HL-60/S4 (cell line): ENCODE results near the gene ENTPD8.
"Not testable (repeated sequence)": the region's sequence is repeated elsewhere in the genome, so short reads cannot be mapped to it uniquely, and the experiment has no call there.

Experiments used
- in situ Hi-C: fragments of 300-500 bp; cut with MboI; formaldehyde crosslinking; loops from 2 replicates; pipeline ENCODE4 v1.14.3; 2022; ENCODE audit warnings: low sequenced_read_pairs

ENTPD8 gene

GRCh38 chr9:137459152-137459600, 18.0 kb upstream of the ENTPD8 start, which contains the start of gene NSMF:
Gene NSMF (minus strand): TSS chr9:137459334. CDS start chr9:137459102, 232 bp downstream.
- in situ Hi-C loops = no loop called here

- in situ Hi-C loops = no loop called here
Measured at GRCh38 chr9:137458194-137459151, 17.3 kb upstream of the ENTPD8 start.

- in situ Hi-C loops = no loop called here
Measured at GRCh38 chr9:137457406-137458193, 16.4 kb upstream of the ENTPD8 start.

GRCh38 chr9:137456864-137457405, 15.8 kb upstream of the ENTPD8 start:
- in situ Hi-C loops = no loop called here

GRCh38 chr9:137456061-137456863, 15.1 kb upstream of the ENTPD8 start:
- in situ Hi-C loops = no loop called here

GRCh38 chr9:137455359-137455991, 14.3 kb upstream of the ENTPD8 start:
- in situ Hi-C loops = no loop called here

GRCh38 chr9:137454597-137455358, 13.6 kb upstream of the ENTPD8 start:
- in situ Hi-C loops = no loop called here

- in situ Hi-C loops = no loop called here
Measured at GRCh38 chr9:137454145-137454596, 13.0 kb upstream of the ENTPD8 start.

- in situ Hi-C loops = no loop called here
Measured at GRCh38 chr9:137453643-137454081, 12.5 kb upstream of the ENTPD8 start.

- in situ Hi-C loops = no loop called here
Measured at GRCh38 chr9:137452761-137453642, 11.8 kb upstream of the ENTPD8 start.

GRCh38 chr9:137452006-137452760, 11.0 kb upstream of the ENTPD8 start:
- in situ Hi-C loops = no loop called here

- in situ Hi-C loops = not testable (repeated sequence)
Measured at GRCh38 chr9:137451264-137452005, 10.3 kb upstream of the ENTPD8 start.

GRCh38 chr9:137450539-137451222, 9.5 kb upstream of the ENTPD8 start:
- in situ Hi-C loops = not testable (repeated sequence)

- in situ Hi-C loops = no loop called here
Measured at GRCh38 chr9:137449931-137450538, 8.9 kb upstream of the ENTPD8 start.

- in situ Hi-C loops = no loop called here
Measured at GRCh38 chr9:137449081-137449844, 8.1 kb upstream of the ENTPD8 start.
